Stimulated activated CD4-positive, alpha-beta T cell treated with anti-CD3 and anti-CD28 coated beads, Interleukin-15, amount 100 ng/mL, for 24 hours (primary cell): ENCODE measurements around the gene RASA3.
"Not testable (repeated sequence)": the region's sequence is repeated elsewhere in the genome, so short reads cannot be mapped to it uniquely, and the experiment has no call there.

Experiments used
- DNase-seq: peaks from one replicate; pipeline ENCODE4 v3.0.0-alpha.2; 2020

The RASA3 gene

GRCh38 chr13:114124431-114124830, 8.0 kb downstream of the RASA3 start:
- DNase-seq = no peak

- no peak for DNase-seq
These were observed 8.5 kb downstream of the RASA3 start for GRCh38 chr13:114123876-114124275.

- no peak for DNase-seq
These were observed 9.0 kb downstream of the RASA3 start for GRCh38 chr13:114123448-114123847.

GRCh38 chr13:114122591-114123211, 9.7 kb downstream of the RASA3 start:
- DNase-seq = no peak

GRCh38 chr13:114122127-114122511, 10.3 kb downstream of the RASA3 start:
- DNase-seq = no peak

- DNase-seq = no peak
These were observed 10.8 kb downstream of the RASA3 start for GRCh38 chr13:114121496-114122126.

GRCh38 chr13:114121031-114121430, 11.4 kb downstream of the RASA3 start:
- DNase-seq = no peak

- DNase-seq = no peak
These were observed 11.8 kb downstream of the RASA3 start for GRCh38 chr13:114120591-114121011.

GRCh38 chr13:114119196-114119595, 13.2 kb downstream of the RASA3 start:
- no peak for DNase-seq

GRCh38 chr13:114118511-114119123, 13.8 kb downstream of the RASA3 start:
- no peak for DNase-seq

GRCh38 chr13:114118086-114118485, 14.3 kb downstream of the RASA3 start:
- DNase-seq = no peak

GRCh38 chr13:114117341-114117874, 15.0 kb downstream of the RASA3 start:
- not testable (repeated sequence) for DNase-seq

GRCh38 chr13:114116734-114117133, 15.7 kb downstream of the RASA3 start:
- no peak for DNase-seq

GRCh38 chr13:114115796-114116195, 16.6 kb downstream of the RASA3 start:
- peak; percentile 1 for DNase-seq

- peak; percentile 54 for DNase-seq
These were observed 17.2 kb downstream of the RASA3 start for GRCh38 chr13:114115191-114115671.

GRCh38 chr13:114114666-114115065, 17.8 kb downstream of the RASA3 start:
- DNase-seq = peak; percentile 2

- DNase-seq = peak; percentile 1
These were observed 18.3 kb downstream of the RASA3 start for GRCh38 chr13:114114006-114114640.

- DNase-seq = not testable (repeated sequence)
These were observed 19.0 kb downstream of the RASA3 start for GRCh38 chr13:114113395-114113794.

- peak; percentile 5 for DNase-seq
These were observed 19.5 kb downstream of the RASA3 start for GRCh38 chr13:114112826-114113322.

- no peak for DNase-seq
These were observed 20.1 kb downstream of the RASA3 start for GRCh38 chr13:114112231-114112825.

- DNase-seq = peak; percentile 44
These were observed 20.8 kb downstream of the RASA3 start for GRCh38 chr13:114111577-114111976.

GRCh38 chr13:114110830-114111189, 21.6 kb downstream of the RASA3 start:
- not testable (repeated sequence) for DNase-seq
